Inflammatory macrophage treated with lipopolysaccharide for 1 hour (primary cell): Measurements from ENCODE around the gene SLC8A2.
"Not testable (repeated sequence)": the region's sequence is repeated elsewhere in the genome, so short reads cannot be mapped to it uniquely, and the experiment has no call there.

Experiments used
- DNase-seq, 2 donors: peaks; one replicate each; pipeline ENCODE4 v3.0.0-alpha.2; 2020 to 2022

SLC8A2 gene

DNA sequence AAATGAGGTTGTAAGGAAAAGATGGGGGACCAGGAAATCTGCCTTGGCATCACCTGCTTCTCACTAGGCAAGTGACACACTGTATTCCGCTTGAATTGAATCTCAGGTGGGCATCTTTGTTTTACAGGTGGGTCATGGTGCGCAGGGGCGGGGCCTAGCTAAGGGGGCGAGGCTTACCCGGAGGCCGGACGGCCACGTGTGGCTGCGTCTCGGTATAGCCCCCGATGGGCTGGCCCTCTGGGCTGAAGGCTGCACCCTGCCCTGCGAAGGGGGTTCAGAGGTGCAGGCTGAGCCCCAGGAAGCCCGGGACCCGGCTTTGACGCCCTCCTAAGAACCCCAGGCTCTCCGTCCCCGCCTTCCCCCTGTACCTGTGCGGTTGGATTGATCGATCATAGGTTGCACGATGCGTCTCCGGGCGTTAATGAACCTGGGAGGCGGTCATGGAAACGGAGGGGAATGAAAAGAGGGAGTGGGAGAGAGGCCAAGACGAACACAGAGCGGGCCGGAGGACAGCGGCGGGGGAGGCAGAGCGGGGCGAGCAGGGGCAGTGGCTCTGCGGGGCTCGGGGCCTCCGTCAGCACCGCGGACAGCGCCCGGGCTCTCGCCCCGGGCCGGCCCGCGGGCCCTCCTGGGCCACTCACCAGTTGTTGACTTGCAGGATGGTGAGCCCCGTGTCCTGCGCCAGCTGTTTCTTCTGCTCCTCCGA lies 64.8 kb downstream of the SLC8A2 start:
- no peak for DNase-seq

DNA sequence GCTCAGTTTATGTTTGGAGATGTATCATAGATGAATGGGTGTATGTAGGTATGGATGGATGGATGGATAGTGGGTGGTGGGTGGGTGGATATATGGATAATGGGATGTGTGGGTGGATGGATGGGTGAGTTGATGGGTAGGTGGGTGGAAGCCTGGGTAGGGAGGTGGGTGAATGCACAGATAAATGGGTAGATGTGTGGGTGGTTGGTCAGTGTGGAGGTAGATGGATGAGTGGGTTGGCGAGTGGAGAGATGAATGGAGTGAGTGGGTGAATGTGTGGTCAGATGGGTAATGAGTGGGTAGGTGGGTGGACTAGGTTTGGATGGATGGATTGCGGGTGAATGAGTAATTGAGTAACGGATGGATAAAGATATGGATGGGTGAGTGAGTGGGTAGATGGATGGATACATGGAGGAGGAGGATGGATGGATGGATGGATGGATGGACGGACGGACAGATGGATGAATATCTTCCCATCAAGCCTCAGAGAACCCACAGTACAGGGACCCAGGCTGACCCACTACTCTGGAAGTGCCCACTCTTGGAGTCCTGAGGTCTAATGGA lies 65.8 kb downstream of the SLC8A2 start:
- no peak for DNase-seq

DNA sequence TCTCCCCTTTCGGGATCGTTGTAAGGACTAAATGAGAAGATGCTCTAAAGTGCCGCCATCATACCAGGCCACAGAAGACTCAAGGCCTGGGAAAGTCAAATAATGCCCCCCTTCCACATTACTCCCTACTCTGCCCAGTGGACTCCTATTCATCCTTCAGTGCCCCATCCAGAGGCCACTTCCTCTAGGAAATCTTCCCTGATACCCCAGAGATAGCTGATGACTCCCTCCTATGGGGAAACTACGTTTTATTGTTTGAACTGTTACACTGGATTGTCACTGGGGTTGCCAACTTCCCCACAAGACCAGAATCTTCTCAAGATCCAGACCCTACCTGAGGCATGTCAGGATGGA lies 66.5 kb downstream of the SLC8A2 start:
- DNase-seq, result no peak

DNA sequence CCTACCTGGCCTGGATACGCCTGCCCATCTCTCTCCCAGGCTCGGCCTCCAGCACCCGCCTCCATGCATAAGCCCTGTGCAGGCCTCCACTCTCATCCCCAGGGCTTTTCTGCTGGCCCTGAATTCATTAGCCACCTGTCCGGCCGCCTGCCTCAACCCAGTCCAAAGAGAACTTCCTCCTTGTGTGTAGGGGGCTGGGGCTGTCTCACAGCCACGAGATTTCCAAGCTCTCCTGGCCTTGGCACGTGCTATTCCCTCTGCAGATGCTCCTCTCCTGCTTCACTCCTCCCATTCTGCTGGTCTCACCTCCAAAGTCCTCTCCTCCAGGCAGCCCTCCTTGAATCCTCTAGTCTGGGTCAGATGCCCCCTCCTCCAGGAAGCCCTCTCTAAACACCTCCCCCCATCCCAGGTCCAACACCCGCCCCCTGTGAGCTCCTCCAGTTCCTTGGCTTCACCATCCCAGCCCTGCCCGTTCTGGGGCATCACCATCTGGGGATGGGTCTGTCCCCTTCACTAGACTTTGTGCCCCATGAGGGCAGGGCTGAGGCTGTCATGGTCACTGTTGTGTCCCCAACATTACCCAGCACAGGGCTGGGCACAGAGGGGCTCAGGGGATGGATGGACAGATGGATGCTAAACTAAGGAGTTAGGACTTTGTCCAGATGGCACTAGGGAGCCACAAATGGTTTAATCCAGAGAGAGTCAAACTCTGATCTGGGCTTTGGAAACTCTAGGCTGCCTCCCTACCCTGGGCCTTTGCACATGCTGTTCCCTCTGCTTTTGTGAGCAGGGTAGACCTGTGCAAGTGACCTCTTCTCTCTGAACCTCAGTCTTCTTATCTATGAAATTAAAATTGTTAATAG lies 67.1 kb downstream of the SLC8A2 start:
- no peak for DNase-seq

DNA sequence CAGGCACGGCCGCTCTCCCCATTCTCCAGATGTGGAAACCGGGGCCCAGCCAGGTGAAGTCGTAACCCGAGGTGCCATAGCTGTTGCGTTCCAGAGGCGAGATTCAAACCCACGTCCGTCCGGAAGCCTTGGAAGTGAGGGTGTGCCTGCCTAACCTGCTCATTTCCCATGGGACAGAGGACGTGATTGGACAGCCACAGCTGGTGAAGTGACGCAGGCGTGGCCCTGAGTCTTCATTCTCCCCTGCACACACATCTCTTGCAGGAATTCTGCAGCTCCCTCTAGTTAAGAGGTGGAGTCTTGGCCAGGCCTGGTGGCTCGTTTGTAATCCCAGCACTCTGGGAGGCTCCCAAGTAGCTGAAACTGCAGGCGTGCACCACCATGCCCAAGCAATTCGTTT lies 69.2 kb downstream of the SLC8A2 start:
- no peak for DNase-seq

DNA sequence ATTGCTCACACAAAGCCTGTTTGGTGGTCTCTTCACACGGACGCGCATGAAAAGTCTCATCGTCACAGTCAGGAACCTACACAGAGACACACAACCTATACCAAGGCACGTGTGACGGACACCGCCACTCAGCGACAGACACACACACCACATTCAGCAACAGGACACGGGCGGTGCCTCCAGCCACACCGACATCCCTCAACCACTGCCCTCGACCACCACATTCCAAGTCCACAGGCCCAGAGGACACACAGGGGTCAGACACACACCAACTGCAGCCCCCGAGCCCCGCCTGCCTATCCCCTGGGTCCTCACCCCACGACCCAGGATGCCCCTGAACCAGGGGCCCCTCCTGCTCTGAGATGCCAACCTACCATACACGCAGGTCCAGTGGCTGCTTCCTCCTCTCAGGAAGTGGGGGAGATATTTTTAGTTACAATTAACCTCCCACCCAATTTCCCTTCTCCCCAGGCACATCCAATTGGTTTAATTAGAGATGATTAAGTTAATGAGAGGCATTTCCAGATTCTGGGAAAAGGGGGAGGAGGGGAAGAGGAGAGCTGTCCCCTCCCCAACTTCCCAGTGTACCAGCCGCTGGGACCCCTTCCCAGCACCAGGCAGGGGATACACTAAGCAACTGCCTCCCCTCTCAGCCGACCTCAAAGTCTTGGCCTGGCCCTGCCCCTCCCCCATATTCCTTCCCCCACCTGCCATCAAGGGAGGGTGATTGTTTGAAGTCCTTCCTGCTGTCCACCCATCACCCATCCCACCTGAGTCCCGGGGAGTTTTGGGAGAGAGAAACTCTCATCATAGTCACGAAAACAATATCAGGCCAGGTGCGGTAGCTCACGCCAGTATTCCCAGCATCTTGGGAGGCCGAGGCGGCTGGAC lies 72.7 kb downstream of the SLC8A2 start:
- no peak for DNase-seq

DNA sequence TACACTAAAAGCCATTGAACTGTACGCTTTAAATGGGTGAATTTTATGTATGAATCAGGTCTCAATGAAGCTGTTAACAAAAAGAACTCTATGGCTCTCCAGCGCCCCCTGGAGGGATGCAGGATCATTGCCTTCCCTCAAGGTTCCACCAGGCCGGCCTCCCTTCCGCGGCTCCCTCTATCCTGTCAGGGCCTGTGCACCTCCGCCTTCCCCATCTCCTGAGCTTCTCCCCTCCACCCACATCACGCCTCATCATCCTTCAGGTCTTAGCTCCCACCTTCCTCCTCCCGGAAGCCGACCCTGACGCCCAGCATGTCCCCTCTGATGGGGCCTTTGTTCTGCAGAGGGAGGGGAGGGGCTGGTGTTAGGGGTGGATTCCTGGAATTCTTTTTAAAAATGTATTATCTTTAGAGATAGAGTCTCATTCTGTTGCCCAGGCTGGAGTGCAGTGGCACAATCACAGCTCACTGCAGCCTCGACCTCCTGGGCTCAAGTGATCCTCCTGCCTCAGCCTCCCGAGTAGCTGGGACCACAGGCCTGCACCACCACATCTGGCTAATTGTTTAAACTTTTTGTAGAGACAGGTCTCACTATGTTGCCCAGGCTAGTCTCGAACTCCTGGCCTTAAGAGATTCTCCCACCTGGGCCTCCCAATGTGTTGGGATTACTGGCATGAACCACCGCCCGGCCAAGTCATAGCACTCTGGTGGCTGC lies 80.0 kb downstream of the SLC8A2 start:
- peak; percentile 57 to 94 for DNase-seq

DNA sequence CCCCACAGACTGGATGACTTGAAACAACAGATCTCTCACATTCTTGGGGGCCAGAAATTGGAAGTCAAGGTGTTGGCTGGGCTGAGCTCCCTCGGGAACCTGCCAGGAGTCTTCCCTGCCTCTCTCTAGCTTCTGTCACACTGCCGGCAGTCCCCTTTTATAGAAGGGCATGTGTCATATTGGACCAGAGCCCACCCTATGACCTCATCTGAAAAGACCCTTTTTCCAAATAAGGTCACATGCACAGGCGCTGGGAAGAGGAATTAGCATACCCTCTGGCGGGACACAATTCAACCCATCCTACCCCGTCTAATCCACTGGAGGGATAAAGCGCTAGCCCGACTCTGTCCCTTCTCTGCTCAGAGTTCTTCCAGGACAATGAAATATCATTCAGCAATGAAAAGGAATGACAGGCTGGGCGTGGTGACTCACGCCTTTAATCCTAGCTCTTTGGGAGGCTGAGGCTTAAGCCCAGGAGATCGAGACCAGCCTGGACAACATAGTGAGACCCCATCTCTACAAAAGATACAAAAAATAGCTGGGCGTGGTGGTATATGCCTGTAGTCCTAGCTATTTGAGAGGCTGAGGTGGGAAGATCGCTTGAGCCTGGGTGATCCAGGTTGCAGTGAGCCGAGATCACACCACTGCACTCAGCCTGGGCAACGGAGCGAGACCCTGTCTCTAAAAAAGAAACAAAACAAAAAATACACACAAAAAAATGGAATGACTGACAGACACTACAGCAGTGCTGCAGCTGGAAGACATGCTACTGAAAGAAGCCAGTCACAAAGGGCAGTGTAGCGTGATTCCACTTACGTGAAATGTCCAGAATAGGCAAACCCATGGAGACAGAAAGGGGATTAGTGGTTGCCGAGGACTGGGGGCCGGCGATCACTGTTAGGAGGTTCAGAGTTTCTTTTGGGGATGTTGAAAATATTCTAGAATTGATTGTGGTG lies 80.9 kb downstream of the SLC8A2 start:
- no peak for DNase-seq

DNA sequence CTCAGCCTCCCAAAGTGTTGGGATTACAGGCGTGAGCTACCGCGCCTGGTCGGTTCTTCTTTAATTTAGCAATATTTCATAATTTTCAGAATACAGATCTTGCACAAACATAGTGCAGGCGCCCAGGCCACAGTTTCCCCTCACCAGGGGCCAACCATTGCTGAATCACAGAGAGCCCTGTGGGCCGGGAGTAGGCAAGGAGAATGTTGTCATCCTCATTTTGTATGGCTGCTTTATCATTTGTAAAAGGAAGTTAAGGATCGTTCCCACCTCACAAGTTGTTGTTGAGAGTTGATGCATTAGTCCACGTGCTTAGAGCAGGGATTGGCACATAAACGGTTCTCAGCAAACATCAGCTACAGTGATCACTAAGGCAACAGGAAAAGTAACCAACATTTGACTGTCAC lies 82.5 kb downstream of the SLC8A2 start:
- peak; percentile 96 to 100 for DNase-seq

DNA sequence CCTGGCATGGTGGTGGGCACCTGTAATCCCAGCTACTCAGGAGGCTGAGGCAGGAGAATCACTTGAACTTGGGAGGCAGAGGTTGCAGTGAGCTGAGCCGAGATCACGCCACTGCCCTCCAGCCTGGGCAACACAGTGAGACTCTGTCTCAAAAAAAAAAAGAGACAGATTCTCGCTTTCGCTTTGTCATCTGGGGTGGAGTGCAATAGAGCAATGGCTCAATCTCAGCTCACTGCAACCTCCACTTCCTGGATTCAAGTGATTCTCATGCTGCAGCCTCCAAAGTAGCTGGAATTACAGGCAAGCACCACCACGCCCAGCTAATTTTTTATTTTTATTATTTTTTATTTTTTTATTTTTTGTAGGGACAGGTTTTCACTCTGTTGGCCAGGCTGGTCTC lies 83.0 kb downstream of the SLC8A2 start:
- peak; percentile 79 to 86 for DNase-seq

DNA sequence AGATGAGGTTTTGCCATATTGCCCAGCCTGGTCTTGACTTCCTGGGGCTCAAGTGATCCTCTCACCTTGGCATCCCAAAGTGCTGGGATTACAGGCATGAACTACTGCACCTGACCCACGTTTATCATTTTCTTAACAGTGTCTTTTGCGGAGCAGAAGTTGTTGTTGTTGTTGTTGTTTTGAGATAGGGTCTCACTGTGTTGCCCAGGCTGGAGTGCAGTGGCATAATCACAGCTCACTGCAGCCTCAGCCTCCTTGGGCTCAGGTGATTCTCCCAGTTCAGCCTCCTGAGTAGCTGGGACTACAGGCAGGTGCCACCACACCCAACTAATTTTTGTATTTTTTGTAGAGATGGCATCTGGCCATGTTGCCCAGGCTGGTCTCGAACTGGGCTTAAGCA lies 84.1 kb downstream of the SLC8A2 start:
- DNase-seq, result not testable (repeated sequence)

DNA sequence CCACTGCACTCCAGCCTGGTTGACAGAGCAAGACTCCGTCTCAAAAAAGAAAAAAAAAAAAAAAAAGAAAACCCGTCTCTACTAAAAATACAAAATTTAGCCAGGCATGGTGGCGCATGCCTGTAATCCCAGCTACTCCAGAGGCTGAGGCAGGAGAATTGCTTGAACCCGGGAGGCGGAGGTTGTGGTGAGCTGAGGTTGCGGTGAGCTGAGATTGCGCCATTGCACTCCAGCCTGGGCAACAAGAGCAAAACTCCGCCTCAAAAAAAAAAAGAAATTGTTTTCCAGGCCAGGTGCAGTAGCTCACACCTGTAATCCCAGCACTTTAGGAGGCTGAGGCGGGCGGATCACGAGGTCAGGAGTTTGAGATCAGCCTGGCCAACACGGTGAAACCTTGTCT lies 85.1 kb downstream of the SLC8A2 start:
- not testable (repeated sequence) for DNase-seq

DNA sequence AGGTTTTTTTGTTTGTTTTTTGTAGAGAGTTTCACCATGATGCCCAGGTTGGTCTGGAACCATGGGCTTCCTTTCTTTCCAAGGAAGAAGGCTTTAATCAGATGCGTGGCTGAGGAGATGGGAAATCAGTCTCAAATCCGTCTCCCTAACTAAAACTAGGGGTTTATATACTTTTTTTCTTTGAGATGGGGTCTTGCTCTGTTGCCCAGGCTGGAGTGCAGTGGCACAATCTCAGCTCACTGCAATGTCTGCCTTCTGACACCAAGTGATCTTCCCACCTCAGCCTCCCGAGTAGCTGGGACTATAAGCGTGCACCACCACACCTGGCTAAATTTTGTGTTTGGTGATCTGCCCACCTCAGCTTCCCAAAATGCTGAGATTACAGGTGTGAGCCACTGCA lies 87.2 kb downstream of the SLC8A2 start:
- not testable (repeated sequence) for DNase-seq

DNA sequence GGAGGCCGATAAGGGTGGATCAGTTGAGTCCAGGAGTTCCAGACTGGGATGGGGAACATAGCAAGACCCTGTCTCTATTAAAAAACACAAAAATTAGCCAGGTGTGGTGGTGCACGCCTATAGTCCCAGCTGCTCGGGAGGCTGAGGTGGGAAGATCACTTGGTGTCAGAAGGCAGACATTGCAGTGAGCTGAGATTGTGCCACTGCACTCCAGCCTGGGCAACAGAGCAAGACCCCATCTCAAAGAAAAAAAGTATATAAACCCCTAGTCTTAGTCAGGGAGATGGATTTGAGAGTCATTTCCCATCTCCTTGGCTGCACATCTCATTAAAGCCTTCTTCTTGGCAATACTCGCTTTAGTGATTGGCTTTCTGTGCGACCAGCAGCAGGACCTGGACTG lies 87.8 kb downstream of the SLC8A2 start:
- not testable (repeated sequence) for DNase-seq

DNA sequence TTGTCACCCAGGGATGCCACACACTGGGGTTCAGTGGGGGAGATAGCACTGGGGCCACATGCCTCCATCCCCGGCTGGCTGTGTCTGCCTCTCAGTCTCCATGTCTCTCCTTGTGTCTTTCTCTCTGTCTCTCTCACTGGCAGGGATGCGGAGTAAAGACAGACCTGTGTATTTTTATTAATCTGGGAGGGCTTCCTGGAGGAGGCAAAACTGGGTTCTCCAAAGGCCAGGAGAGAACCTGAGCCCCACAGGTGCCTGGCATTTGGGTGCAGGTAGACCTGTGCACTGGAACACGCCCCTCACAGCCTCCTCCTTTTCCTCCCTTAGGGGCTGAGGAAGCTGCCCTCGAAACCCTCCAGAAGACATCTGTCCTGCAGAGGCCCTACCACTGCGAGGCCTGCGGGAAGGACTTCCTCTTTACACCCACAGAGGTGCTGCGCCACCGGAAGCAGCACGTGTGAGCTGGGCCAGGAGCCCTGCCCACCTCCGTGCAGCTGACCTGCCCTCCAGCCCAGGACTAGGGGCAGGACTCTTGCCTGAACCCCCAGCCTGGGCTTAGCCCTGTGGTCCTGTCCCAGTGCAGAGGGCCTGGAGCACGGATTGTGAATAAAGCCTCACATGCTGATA lies 89.9 kb downstream of the SLC8A2 start:
- peak; percentile 25 to 54 for DNase-seq

DNA sequence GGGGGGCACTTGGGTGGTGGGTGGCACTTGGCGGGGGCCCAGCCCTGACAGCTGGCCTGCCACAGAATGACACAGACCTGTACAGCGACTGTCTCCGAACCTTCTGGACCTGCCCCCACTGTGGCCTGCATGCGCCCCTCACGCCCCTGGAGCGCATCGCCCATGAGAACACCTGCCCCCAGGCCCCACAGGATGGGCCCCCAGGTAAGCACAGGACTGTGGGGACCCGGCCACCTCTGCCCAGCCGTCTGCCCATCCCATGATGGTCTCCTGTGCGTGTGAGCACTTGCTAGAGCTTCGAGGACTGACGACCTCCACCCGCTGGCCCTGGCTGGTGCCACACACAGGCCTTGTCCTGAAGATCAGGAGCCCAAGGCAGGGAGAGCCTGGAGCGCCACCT lies 90.6 kb downstream of the SLC8A2 start:
- DNase-seq, result no peak

DNA sequence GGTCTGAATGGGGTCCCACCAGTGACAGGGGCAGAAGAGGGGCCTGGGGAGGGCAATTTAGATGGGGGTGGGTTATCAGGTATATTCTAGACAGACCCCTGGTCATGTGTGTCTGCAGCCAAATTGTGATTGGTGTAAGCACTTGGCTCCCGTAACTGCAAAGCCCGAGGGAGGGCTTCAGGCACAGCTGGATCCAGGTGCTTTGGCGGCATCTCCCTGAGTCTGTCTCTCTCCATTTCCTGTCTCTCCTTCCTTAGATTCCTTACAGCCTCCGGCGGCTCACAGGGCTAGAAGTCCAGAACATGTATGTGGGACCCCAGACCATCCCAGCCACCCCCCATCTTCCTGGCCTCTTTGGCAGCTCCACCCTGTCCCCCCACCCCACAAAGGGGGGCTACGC lies 91.1 kb downstream of the SLC8A2 start:
- no peak for DNase-seq

DNA sequence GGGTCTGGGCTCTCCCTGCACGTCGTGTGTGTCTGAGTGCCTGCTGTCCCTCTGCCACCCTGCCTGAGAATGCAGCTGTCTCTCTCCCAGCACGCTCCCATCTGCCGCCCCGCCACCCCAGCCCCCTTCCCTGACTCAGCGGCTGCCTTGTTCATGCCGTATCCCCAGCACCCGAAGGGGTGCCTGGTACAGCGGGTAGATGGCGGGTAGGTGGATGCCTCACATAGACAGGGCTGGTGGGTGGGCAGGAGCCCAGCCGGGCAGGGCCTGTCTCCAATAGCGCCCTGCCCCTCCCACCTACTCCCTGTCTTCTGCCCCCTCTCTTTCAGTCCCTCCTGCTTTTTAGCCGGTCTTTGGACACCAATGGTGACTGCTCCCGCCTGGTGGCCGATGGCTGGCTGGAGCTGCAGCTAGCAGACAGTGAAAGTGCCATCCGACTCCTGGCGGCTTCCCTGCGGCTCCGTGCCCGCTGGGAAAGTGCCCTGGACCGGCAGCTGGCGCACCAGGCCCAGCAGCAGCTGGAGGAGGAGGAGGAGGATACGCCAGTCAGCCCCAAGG lies 92.2 kb downstream of the SLC8A2 start:
- no peak for DNase-seq

DNA sequence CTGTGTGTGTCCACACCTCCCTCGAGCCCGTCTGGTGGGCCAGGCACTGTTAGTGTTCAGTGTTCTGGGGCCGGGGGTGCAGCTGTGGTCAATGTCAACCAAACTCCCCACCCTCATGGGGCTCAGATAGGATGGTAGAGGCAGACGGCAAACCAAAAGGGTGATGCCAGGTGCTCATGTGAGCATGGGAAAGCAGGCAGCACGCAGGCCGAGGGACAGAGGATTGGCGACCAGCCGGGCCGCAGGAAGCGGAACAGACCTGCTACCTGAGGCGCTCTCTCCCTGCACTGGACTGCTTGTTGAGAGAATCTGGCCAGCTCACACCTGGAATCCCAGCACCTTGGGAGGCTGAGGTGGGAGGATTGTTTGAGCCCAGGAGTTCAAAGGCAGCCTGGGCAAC lies 93.4 kb downstream of the SLC8A2 start:
- DNase-seq, result no peak
